Measurements from ENCODE around the gene IGF1R. TPM values are rescaled to one million over a fixed set of nuclear protein-coding genes. Genes with fewer than 3 reads are reported as not detected.

The IGF1R gene
- total RNA-seq, 1 experiment from 2014 or later, result 8.8 TPM

GRCh38 chr15:98855815-98856531 is 207.6 kb downstream of the IGF1R start:
- no peak for DNase-seq (ENCODE audit: low read depth)

GRCh38 chr15:98856532-98856907 is 208.2 kb downstream of the IGF1R start:
- peak; percentile 87 for DNase-seq (ENCODE audit: low read depth)

DNA sequence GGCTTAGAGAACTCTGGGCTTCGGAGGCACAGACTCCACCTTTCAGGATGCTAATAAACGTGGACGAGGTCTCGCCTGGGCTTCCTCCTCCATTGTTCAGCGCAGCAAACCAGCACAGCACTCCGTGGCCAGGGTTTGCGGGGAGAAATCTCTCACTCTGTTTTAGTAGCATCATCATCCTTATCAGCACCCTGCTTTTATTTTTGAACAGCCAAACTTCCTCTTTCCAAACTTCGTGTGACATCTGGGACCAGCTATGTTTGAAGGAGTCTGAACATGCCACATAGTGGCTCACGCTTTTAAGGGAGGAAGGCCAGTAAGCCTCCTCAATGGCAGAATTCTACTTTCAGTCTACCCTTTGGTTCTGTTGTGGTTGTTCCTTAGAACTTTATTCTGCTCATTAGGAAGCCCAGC is 210.3 kb downstream of the IGF1R start:
- no peak for DNase-seq (ENCODE audit: low read depth)

- no peak for DNase-seq (ENCODE audit: low read depth)
Observed at GRCh38 chr15:98859149-98859548, 210.8 kb downstream of the IGF1R start.

- DNase-seq (ENCODE audit: low read depth), result no peak
Observed at GRCh38 chr15:98860281-98861041, 212.1 kb downstream of the IGF1R start.

DNA sequence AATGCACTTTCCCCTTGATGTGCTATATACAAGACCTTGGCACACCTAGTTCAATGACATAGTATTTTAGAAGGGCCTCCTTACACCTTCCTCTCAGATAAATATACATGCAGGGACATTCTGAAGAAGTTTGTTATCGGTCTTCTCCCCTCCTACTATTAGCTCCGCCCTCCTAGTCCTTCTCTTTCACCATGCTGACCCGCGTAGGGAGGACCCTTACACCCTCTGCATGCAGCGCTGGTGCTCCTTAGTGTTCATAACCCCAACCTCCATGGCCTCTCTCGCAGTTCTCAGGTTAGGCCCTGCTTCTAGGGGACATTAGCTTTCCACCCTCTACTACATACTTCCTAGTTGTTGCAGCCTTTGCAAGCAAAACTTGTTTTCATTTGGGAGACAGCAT is 212.8 kb downstream of the IGF1R start:
- DNase-seq (ENCODE audit: low read depth), result no peak

- no peak for DNase-seq (ENCODE audit: low read depth)
Observed at GRCh38 chr15:98863983-98864382, 215.6 kb downstream of the IGF1R start.

GRCh38 chr15:98865397-98866339 is 217.3 kb downstream of the IGF1R start:
- no peak for DNase-seq (ENCODE audit: low read depth)

DNA sequence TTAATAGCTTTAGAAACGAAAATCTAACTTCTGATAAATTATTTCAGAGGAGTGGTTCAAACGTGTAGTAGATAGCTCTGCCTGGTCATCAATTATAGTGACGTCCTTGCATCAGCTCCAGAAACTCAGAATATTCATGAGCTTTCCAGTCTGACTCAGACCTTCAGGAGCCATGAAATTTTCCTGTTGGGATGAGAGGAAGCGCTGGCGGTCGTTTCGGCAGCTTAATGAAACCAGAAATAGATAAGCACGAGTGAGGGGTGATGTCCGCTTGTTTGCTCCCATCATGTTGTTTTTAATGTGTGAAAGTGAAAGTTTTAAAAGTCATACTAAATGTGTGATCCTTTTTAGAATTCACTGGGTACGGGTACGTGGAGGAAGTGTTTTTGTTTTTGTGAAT is 218.2 kb downstream of the IGF1R start:
- DNase-seq (ENCODE audit: low read depth), result no peak

GRCh38 chr15:98868564-98868963 is 220.2 kb downstream of the IGF1R start:
- DNase-seq (ENCODE audit: low read depth), result no peak

- no peak for DNase-seq (ENCODE audit: low read depth)
Observed at GRCh38 chr15:98870788-98871187, 222.4 kb downstream of the IGF1R start.

DNA sequence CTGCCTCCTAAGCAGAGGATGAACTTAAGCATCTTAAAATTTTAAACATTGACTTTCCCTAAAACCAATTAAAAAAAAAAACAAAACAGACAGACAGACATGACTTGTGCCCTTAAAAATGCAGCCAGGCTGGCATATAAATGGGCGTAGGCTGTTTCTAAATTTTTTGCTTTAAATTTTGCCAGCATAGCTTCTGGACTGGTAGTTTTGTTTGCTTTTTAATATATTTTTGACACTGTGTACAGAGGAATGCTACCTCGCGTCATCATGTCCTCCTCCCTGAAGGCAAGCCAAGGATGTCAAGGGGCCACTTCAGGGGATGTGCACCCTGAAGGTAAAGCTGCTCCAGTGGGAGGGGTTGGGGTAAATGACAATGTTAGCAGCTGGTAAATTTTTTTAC is 224.4 kb downstream of the IGF1R start:
- DNase-seq (ENCODE audit: low read depth), result no peak

- peak; percentile 80 for DNase-seq (ENCODE audit: low read depth)
Observed at GRCh38 chr15:98873441-98874218, 225.3 kb downstream of the IGF1R start.

DNA sequence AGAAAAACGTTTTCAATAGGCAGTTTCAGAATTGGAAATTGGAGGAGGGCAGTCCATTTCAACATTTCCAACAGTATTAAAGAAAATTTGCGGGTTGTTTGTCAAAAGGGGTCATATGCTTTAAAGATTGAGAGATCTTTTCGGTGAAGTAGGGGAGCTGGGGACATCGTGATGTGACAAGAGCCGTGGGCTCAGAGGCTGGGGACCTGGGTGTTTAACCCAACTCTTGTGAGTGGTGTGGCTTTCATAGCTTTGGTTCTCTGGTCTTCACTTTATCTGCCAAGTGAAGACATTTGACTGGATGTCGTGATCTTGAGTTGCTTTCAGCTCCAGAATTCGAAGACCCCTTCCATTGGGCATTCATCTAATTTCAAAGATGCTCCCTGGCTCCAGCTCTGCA is 226.0 kb downstream of the IGF1R start:
- no peak for DNase-seq (ENCODE audit: low read depth)

DNA sequence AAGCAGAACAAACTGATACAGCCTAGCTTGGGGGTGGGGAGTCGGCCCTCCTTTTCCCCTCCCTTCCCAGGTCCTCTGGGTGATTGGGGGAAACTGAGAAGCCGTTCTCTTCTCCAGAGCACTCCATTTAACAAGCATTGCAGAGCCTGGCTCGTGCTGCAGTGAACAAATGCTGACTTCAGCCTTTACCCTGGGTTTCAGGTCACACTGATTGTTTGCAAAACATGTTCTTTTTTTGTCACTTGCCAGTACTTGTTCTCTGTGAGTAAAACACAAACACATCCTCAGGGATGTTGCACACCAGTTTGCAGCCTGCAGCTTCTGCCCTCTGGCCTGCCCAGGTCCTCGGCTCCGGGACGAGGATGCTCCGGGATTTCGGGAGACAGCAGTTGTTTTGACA is 226.4 kb downstream of the IGF1R start:
- no peak for DNase-seq (ENCODE audit: low read depth)

DNA sequence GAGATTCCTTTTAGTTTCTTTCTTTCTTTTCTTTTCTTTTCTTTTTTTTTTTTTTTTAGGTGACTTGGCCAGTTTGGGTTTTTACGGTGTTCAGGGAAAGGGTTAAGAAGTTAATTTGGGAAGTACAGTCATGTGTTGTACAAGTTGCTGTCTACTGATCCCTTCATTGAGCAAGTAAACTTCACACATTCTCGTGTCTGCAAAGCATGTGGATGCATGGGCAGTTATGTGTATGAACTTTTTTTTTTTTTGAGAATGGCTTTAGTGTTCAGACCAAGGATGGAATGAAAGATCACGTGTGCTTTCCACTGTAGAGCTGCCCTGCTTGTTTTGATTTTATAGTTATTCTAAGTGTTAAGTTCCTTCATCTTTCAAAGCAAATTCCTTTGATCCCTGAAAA is 227.0 kb downstream of the IGF1R start:
- DNase-seq (ENCODE audit: low read depth), result no peak

DNA sequence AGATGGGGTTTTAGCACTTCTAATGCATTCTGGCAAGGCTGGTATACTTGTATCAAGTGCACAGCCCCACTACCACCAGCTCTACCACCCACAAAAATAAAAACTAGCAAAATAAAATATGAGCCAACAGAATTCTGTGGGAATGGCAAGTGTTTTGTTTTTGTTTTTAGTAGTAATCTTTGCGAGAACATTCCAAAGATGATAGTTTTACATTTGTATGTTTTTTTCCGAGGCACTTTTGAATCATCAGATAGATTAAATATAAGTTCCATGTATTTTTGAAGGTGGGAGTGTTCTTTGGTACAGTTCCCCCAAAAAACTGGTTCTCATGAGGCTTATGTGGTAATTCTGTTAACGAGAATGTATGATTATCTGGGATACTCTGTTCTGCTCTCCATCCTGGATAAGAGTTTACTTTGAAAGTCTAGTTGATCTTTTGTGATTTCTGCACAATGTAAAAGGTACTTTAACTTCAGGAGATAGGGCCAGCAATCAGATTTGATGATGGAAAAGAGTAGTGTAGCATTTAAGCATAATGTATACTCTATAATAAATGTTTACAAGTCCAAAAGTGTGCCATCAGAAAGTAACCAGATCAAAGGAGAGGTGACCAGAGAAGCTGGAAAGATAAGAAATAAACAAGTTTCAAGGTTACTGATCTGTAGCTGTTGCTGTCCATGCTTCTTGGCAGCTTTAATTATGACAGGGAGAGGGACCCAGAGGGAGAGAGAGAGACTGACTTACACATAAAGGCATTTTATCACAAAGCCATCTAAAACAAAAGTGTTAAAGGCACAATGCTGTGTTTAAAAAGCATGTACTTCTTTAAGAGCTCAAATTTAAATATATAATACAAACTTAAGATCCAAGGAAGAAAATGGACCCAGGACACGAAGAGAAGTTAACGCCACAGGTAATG is 228.4 kb downstream of the IGF1R start:
- DNase-seq (ENCODE audit: low read depth), result no peak

DNA sequence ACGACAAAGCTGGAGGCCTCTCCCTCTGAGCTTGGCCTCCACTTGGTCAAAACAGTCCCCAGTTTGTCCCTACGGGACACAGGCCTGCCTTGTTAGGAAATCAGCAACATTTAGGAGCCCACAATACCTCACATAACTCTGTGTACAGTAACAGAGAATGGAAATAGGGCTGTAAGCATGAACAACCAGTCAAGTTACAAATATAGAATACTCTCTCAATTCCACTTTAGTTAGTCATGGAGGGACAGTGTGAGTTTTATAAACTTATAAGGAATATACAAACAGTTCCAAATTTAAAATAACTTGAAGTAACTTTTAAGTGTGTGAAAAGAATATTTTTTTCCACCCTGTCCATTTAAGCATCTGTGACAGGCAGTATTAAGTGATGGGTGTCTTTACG is 229.8 kb downstream of the IGF1R start:
- peak; percentile 41 for DNase-seq (ENCODE audit: low read depth)

DNA sequence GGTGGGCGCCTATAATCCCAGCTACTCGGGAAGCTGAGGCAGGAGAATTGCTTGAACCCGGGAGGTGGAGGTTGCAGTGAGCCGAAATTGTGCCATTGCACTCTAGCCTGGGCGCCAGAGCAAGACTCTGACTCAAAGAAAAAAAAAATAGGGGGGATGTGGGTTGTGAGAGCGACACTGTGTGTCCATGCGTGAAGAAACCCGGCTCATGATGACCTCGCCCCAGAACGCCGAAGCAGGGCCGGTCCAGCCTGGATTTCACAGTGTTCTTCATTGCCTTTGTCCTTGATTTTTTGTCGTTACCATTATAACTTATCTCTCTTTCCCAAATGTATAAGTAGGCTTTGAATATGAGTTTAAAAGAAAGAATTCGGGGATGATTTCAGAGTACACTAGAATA is 230.5 kb downstream of the IGF1R start:
- DNase-seq (ENCODE audit: low read depth), result no peak

All from LHCN-M2 (cell line).